ENCODE measurements around the gene ABCA12. TPM values are rescaled to one million over a fixed set of nuclear protein-coding genes. Genes with fewer than 3 reads are reported as not detected.

Gene ABCA12
- total and polyA plus RNA-seq, 5 donors: not detected

DNA sequence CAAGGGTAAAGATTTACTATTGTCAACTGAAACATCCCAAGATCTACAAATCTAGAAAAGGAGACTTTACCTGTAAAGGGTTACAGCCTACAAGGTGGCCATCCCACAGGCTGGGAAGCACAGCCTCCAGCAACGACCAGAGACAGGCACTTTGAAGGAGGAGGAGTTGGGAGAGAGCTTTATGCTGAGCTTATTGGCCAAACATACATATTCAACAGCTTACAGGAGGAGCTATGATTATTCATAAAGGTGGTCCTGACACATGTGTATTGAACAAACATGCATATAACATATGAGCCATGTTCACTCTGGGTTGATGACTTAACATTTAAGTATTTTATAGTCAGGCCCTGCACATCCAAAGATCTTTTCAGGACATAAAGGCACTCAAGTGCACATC is 11.1 kb upstream of the ABCA12 start:
- H3K4me3 ChIP-seq (ENCODE audit: low read length): no peak overlapping the region

DNA sequence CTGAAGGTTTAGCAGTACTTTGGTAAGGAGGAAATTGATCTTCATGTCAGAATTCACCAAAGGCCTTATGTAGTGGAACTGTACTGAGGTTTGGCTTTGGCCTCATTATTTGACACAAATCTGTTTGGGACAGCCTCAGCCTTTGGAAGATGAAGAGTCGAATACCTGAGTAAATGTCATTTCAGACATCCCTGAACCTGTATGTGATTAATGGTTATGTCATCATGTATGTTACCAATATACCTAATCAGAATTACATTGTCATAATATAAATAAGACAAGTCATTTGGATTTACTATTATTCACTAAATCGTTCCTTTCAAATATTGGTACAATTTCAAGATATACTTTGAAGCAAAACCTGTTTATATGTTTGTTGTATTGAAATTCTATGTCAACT is 10.6 kb upstream of the ABCA12 start:
- DNase-seq: no peak
- Histone ChIP-seq H3K27ac (ENCODE audit: low read length) (no peak overlapping the region), H3K4me3 (ENCODE audit: low read length) (no peak overlapping the region), H3K9me3 (ENCODE audit: control insufficient read depth, low read length) (no peaks in the 10 kb centered on the region), H3K4me1 (ENCODE audit: control insufficient read depth, insufficient read depth, low read length) (no peaks in the 10 kb centered on the region), H3K27me3 (ENCODE audit: control insufficient read depth, insufficient read depth) (no peaks in the 10 kb centered on the region)
- intact Hi-C loops (cut with DNase I): no loop called here
- 88% methylated on average over 2 of the region's 2 CpGs for WGBS
- no peak for ATAC-seq

More for the DNA sequence above, 11.1 kb upstream of the ABCA12 start:
- Histone ChIP-seq H3K9me3 (ENCODE audit: control insufficient read depth, low read length) (no peaks in the 10 kb centered on the region), H3K27me3 (ENCODE audit: control insufficient read depth, insufficient read depth) (no peaks in the 10 kb centered on the region), H3K27ac (ENCODE audit: low read length) (no peak overlapping the region), H3K4me1 (ENCODE audit: control insufficient read depth, insufficient read depth, low read length) (no peaks in the 10 kb centered on the region)
- WGBS: 34% methylated on average over 1 of the region's 1 CpG
- ATAC-seq: no peak
- intact Hi-C loops (cut with DNase I): no loop called here
- DNase-seq: no peak

DNA sequence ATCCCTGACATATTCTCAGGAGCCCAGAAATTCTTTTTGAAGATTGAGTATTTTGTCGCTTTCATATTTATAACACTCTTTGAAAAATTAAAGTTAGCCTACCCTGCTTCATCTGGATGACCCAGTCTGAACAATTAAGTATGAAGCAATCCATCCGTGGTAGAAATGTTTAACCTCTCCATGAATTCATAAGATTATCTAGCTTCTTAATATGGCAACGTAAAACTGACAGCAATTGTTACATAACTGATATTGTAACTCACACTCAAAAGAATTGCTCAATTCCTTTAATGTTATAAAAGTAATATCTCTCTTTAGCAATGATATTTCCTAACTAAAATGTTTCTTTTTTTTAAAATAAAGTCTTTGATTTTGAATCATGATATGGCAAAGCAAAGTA is 7.2 kb upstream of the ABCA12 start:
- H3K27me3 ChIP-seq (ENCODE audit: control insufficient read depth, insufficient read depth): no peaks in the 10 kb centered on the region
- no peak for ATAC-seq
- no peak for DNase-seq
- 59% methylated on average over 3 of the region's 3 CpGs for WGBS
- H3K4me3 ChIP-seq (ENCODE audit: low read length): no peak overlapping the region
- no peak overlapping the region for H3K27ac ChIP-seq (ENCODE audit: low read length)
- no peaks in the 10 kb centered on the region for H3K4me1 ChIP-seq (ENCODE audit: control insufficient read depth, insufficient read depth, low read length)
- no peaks in the 10 kb centered on the region for H3K9me3 ChIP-seq (ENCODE audit: control insufficient read depth, low read length)
- intact Hi-C loops (cut with DNase I): no loop called here

DNA sequence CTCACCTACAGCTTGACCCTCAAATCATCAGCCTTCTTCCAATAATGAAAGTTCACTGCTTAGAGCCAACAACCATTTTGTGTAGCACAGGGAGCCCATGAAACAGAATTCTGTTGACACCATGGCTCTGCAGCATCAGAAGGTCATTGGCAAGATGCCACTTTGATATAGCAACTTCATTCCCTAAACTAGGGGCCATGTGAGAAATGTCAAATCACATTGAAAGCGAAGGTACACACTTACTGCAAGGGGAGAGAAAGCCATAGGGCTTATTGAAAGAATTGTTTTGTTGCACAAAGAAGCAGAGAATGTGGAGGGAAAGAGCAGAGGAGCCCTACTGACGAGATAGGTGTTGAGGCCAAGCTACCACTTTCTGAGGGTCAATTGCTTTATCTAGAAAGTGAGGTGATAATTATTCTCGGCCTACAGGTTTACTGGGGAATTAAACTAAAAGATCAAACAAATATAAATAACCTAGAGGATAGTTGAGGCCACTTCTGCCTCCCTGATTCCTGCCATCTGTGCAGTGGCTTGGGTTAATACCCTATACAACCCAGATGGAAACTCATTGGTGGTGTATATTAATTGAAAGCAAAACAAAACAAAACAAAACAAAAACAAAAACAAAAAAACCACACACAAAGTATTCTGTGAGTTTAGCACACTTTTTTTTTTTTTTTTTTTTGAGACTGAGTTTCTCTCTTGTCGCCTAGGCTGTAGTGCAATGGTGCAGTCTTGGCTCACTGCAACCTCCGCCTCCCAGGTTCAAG is 5.9 kb upstream of the ABCA12 start:
- ATAC-seq (no peak), DNase-seq (no peak)
- 68% methylated on average over 5 of the region's 5 CpGs for WGBS
- Histone ChIP-seq H3K4me3 (ENCODE audit: low read length) (no peak overlapping the region), H3K27ac (ENCODE audit: low read length) (no peak overlapping the region), H3K4me1 (ENCODE audit: control insufficient read depth, insufficient read depth, low read length) (no peaks in the 10 kb centered on the region), H3K27me3 (ENCODE audit: control insufficient read depth, insufficient read depth) (no peaks in the 10 kb centered on the region), H3K9me3 (ENCODE audit: control insufficient read depth, low read length) (no peaks in the 10 kb centered on the region)
- intact Hi-C loops (cut with DNase I): no loop called here

DNA sequence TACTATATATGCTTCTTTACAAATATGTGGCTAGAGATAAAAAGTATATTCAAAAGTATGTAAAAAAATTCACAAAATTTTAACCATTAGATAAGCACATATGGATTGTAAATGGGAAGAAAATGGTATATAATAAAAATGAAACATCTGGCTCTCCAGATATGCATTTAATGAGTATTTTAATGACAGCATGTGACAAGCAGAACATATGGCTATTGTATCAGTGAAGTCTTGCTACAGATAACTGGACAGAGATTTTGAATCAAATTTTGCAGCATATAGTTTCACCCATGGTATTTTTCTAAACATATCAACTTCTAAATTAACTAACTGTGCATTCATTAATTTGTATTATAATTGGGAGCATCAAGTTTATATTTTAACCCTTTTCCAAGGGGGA is 5.0 kb upstream of the ABCA12 start:
- intact Hi-C loops (cut with DNase I): no loop called here
- H3K9me3 ChIP-seq (ENCODE audit: control insufficient read depth, low read length): no peaks in the 10 kb centered on the region
- ATAC-seq (no peak), DNase-seq (no peak)
- no peak overlapping the region for H3K27ac ChIP-seq (ENCODE audit: low read length)
- no peaks in the 10 kb centered on the region for H3K4me1 ChIP-seq (ENCODE audit: control insufficient read depth, insufficient read depth, low read length)
- H3K27me3 ChIP-seq (ENCODE audit: control insufficient read depth, insufficient read depth): no peaks in the 10 kb centered on the region
- no peak overlapping the region for H3K4me3 ChIP-seq (ENCODE audit: low read length)

DNA sequence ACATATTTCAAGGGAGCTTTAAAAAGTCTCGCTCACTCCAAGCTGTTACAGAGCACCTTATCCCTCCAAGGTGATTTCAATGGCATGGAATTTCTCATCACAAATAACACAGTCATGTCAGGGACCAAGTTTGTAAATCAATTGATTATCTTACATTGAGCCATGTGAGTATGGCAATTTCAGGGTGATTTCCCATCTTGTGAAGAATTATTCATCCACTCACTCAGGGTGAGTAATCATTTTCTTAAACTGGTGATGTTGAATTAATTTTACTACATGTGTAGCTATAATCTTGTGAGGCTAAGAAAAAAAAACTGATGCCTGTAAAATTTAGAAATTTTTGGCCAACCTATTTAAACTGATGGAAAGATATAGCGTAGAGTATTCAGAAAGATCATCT is 3.3 kb upstream of the ABCA12 start:
- H3K4me1 ChIP-seq (ENCODE audit: control insufficient read depth, insufficient read depth, low read length): no peaks in the 10 kb centered on the region
- 93% methylated on average over 2 of the region's 2 CpGs for WGBS
- DNase-seq (no peak), ATAC-seq (no peak)
- intact Hi-C loops (cut with DNase I): no loop called here
- H3K27ac ChIP-seq (ENCODE audit: low read length): no peak overlapping the region
- no peaks in the 10 kb centered on the region for H3K27me3 ChIP-seq (ENCODE audit: control insufficient read depth, insufficient read depth)
- no peak overlapping the region for H3K4me3 ChIP-seq (ENCODE audit: low read length)
- no peaks in the 10 kb centered on the region for H3K9me3 ChIP-seq (ENCODE audit: control insufficient read depth, low read length)

DNA sequence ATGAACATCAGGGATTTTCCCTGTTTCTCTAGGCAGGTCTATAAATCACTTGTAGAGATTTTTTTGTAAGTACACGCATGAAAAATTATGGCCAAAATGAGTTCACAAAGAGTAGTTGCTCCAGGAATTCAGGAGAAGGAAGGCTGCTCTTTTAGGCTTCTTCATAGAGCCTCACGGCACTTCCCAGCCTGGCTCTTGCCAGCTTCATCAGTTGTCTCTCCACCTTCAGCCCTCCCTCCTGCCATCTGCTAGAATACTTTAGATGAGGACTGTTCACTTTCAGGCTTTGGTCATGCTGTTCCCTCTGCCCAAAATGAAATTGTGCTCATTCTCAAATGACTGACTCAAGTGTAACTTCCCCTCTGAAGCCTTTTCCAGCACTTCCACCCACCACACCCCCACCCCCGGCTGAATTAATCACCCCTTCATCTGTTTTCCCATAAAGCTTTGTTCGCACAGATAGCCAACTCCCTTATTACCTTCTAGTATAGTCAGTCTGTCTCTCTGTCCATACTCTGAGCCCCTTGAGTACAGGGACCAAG is 1.8 kb upstream of the ABCA12 start:
- no peaks in the 10 kb centered on the region for H3K9me3 ChIP-seq (ENCODE audit: control insufficient read depth, low read length)
- intact Hi-C loops (cut with DNase I): no loop called here
- no peaks in the 10 kb centered on the region for H3K27me3 ChIP-seq (ENCODE audit: control insufficient read depth, insufficient read depth)
- no peak overlapping the region for H3K27ac ChIP-seq (ENCODE audit: low read length)
- DNase-seq: no peak
- ATAC-seq: no peak
- no peak overlapping the region for H3K4me3 ChIP-seq (ENCODE audit: low read length)
- no peaks in the 10 kb centered on the region for H3K4me1 ChIP-seq (ENCODE audit: control insufficient read depth, insufficient read depth, low read length)
- 82% methylated on average over 4 of the region's 4 CpGs for WGBS

DNA sequence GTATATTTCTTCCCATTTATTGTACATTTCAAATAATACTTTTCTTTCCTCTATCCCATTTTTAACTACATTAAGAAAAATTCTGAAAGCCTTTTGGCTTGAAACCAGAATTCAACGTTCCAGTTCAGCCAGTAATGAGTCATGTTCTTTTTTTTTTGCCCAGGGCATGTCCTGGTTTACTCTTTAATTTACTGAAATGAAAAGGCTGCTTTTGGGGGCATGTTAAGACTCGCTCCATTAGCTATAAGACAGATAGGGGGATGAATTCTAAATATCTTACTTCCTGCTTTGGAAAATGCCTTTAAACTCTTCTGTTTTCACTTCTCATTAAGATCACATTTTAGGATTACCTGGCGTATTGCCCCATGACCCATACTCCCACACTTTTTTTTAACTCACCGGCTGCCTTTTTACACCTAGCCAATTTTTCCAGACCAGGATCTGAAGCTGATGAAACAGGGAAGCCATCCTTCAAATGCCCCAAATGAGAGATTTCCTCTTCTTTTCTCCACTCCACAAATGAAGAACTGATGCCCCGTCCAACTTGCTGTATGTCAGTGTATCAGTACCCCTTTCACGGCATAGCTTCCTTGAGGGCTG is 585 bp downstream of the ABCA12 start:
- H3K27ac ChIP-seq (ENCODE audit: low read length): no peak overlapping the region
- intact Hi-C loops (cut with DNase I): no loop called here
- ATAC-seq: no peak
- 64% methylated on average over 6 of the region's 6 CpGs for WGBS
- H3K9me3 ChIP-seq (ENCODE audit: control insufficient read depth, low read length): no peaks in the 10 kb centered on the region
- no peaks in the 10 kb centered on the region for H3K4me1 ChIP-seq (ENCODE audit: control insufficient read depth, insufficient read depth, low read length)
- H3K27me3 ChIP-seq (ENCODE audit: control insufficient read depth, insufficient read depth): no peaks in the 10 kb centered on the region
- no peak overlapping the region for H3K4me3 ChIP-seq (ENCODE audit: low read length)
- DNase-seq: no peak

DNA sequence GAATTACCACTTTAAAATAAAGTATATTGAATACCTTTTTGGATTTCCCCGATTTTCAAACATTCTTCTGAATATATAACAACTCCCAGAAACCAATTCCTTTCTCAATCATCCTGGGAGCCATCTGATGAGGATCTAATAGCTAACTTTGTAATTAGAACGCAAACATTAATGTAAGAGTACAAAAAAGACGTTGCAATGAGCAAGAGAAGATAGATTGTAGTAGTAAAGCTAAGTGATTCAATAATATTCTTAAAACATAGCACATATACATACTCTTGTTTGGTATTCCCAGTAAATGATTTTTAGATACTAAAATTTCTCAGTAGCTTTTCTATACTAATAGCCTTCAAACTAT is 1.1 kb downstream of the ABCA12 start:
- no peaks in the 10 kb centered on the region for H3K4me1 ChIP-seq (ENCODE audit: control insufficient read depth, insufficient read depth, low read length)
- H3K27me3 ChIP-seq (ENCODE audit: control insufficient read depth, insufficient read depth): no peaks in the 10 kb centered on the region
- no peaks in the 10 kb centered on the region for H3K9me3 ChIP-seq (ENCODE audit: control insufficient read depth, low read length)
- ATAC-seq (no peak), DNase-seq (no peak)
- no peak overlapping the region for H3K4me3 ChIP-seq (ENCODE audit: low read length)
- WGBS: 70% methylated on average over 3 of the region's 3 CpGs
- intact Hi-C loops (cut with DNase I): no loop called here
- no peak overlapping the region for H3K27ac ChIP-seq (ENCODE audit: low read length)

DNA sequence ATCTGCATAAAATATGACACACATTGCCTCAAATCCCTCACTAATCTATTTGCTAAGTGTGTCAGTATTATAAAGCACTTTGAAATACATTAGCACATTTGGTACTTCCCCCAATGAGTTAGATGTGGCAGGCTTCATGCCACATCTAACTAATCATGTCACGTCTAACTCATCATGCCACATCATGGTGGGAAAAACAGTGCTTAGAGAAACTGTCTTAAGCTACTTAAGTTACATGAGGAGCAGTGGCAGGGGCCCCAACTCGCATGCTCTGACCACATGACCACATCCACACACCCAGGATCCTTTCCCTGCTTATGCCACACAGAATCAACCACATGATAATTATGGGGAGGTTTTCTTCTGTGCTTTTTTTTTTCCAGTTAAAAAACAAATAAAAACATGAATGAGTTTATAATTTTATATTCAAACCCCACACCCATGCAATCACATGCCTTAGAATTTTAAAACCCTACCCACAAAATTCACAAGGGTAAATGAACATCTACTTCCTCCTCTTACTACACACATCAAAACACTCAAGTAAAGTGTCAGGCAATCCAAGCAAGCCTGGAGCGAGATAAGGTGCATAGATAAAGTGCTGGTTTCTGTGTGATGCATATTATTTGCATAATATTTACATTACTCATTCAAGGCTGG is 1.6 kb downstream of the ABCA12 start:
- no peak for DNase-seq
- Histone ChIP-seq H3K9me3 (ENCODE audit: control insufficient read depth, low read length) (no peaks in the 10 kb centered on the region), H3K4me1 (ENCODE audit: control insufficient read depth, insufficient read depth, low read length) (no peaks in the 10 kb centered on the region), H3K27ac (ENCODE audit: low read length) (no peak overlapping the region), H3K4me3 (ENCODE audit: low read length) (no peak overlapping the region), H3K27me3 (ENCODE audit: control insufficient read depth, insufficient read depth) (no peaks in the 10 kb centered on the region)
- WGBS: 47% methylated on average over 3 of the region's 3 CpGs
- intact Hi-C loops (cut with DNase I): no loop called here
- no peak for ATAC-seq

DNA sequence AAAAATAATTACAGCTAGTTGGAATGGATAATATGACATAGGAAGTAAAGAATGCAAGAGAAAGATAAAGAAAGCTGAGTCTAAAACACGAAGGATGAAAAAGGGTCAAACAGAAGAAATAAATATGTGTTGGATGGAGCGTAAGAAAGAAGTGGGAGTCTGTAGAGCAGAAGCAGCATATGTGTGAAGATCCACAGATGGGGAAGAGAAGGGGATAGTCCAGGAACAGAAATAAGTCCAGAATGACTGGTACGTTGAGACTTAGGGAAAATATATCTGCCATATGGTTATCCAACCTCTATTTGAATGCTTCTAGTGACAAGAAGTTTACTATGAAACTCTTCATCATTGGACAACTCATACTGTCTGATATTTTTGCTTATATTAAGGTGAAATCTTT is 18.0 kb downstream of the ABCA12 start:
- intact Hi-C loops (cut with DNase I): no loop called here
- H3K27ac ChIP-seq (ENCODE audit: low read length): no peak overlapping the region
- H3K4me1 ChIP-seq (ENCODE audit: control insufficient read depth, insufficient read depth, low read length): no peaks in the 10 kb centered on the region
- H3K27me3 ChIP-seq (ENCODE audit: control insufficient read depth, insufficient read depth): no peaks in the 10 kb centered on the region
- WGBS: 56% methylated on average over 3 of the region's 3 CpGs
- DNase-seq: no peak
- no peak overlapping the region for H3K4me3 ChIP-seq (ENCODE audit: low read length)
- H3K9me3 ChIP-seq (ENCODE audit: control insufficient read depth, low read length): no peaks in the 10 kb centered on the region
- no peak for ATAC-seq

All from right cardiac atrium (tissue), 5 donors.